ENCODE results near the gene TUBA3D.
"Not testable (repeated sequence)": the region's sequence is repeated elsewhere in the genome, so short reads cannot be mapped to it uniquely, and the experiment has no call there.

TUBA3D gene

GRCh38 chr2:131519871-131520470 lies 44.1 kb downstream of the TUBA3D start:
- H3K27me3 ChIP-seq (ENCODE audit: control insufficient read depth, insufficient read depth, low read length); H3K4me1 ChIP-seq (ENCODE audit: control insufficient read depth, insufficient read depth, low read length); H3K9me3 ChIP-seq (replicated peaks; ENCODE audit: low read length); H3K4me2 ChIP-seq (ENCODE audit: low read length); H3K9ac ChIP-seq (ENCODE audit: low read depth, low read length); H3K4me3 ChIP-seq (ENCODE audit: low read length): not testable (repeated sequence)
- peaks cover 13% of the 10 kb centered on the region for H3K36me3 ChIP-seq (ENCODE audit: insufficient read depth, low read length)

DNA sequence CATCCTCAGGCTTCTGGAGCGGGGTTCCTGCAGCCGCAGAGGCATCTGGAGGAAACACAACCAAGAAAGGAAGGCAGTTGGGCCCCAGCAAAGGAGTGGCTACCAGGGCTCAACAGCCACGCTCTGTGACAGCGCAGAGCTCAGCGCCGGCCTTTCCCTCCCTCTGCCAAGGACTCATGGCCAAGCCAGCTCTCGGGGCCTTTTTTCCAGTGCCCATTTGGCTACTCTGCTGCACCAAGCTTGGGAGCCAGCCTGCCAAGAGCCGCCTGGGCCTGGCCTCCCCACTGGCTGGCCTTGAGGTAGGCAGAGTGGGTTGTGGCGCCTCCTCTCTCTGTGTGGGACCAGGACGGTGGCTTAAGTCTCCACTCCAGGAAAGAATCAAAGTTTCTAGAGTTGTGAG lies 44.6 kb downstream of the TUBA3D start:
- Histone ChIP-seq H3K9ac (ENCODE audit: low read depth, low read length) (no peak overlapping the region), H3K27me3 (ENCODE audit: control insufficient read depth, insufficient read depth, low read length) (no peaks in the 10 kb centered on the region), H3K4me1 (ENCODE audit: control insufficient read depth, insufficient read depth, low read length) (no peaks in the 10 kb centered on the region), H3K9me3 (replicated peaks; ENCODE audit: low read length) (no peaks in the 10 kb centered on the region), H3K4me3 (ENCODE audit: low read length) (no peak overlapping the region), H3K36me3 (ENCODE audit: insufficient read depth, low read length) (peaks cover 13% of the 10 kb centered on the region), H3K4me2 (ENCODE audit: low read length) (no peak overlapping the region)

- H3K36me3 ChIP-seq (ENCODE audit: insufficient read depth, low read length) = peaks cover 13% of the 10 kb centered on the region
- H3K27me3 ChIP-seq (ENCODE audit: control insufficient read depth, insufficient read depth, low read length); H3K4me3 ChIP-seq (ENCODE audit: low read length); H3K9ac ChIP-seq (ENCODE audit: low read depth, low read length); H3K4me2 ChIP-seq (ENCODE audit: low read length); H3K9me3 ChIP-seq (replicated peaks; ENCODE audit: low read length); H3K4me1 ChIP-seq (ENCODE audit: control insufficient read depth, insufficient read depth, low read length): not testable (repeated sequence)
These were observed 45.6 kb downstream of the TUBA3D start for GRCh38 chr2:131521524-131521923.

DNA sequence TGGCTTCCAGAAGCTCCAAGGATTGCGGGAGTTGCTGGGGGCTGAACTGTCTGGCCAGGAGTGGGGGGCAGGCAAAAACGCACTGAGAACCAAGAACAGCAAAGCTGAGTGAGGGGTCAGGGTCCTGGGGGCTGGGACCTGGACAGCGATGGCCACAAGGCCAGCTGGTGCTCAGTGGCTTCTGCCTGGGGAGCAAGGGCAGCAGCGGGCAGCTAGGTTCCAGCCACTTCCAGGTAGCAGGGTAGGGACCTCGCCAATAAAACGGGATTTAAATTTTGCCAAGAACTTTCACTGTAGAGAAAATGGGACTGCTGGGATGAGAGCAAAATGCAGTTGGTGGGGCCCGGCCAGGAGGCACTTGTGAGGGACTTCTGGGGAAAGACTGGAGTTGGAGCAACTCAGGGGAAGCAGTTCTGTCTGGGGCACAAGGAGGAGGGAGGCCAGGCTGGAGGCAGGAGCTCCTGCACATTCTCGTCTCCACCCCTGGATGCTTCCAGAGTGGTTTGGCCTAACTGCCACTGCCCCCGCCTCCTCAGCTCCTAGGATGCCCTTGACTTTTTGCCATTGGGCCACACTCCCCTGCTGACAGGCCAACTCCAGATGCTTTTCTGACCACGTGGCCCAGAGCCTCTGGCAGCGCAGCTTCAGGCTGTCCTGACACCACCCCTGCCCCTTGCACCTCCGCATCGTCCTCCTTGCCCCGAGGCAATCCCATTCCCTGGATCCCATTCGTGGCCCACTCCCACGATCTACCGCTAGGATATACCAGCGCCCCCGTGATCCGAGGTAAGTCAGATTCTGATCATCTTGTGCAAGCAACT lies 46.3 kb downstream of the TUBA3D start:
- Histone ChIP-seq H3K4me3 (ENCODE audit: low read length) (no peak overlapping the region), H3K27me3 (ENCODE audit: control insufficient read depth, insufficient read depth, low read length) (no peaks in the 10 kb centered on the region), H3K4me1 (ENCODE audit: control insufficient read depth, insufficient read depth, low read length) (peaks cover under 1% of the 10 kb centered on the region), H3K9ac (ENCODE audit: low read depth, low read length) (no peak overlapping the region), H3K9me3 (replicated peaks; ENCODE audit: low read length) (no peaks in the 10 kb centered on the region), H3K4me2 (ENCODE audit: low read length) (no peak overlapping the region), H3K36me3 (ENCODE audit: insufficient read depth, low read length) (peaks cover 13% of the 10 kb centered on the region)

DNA sequence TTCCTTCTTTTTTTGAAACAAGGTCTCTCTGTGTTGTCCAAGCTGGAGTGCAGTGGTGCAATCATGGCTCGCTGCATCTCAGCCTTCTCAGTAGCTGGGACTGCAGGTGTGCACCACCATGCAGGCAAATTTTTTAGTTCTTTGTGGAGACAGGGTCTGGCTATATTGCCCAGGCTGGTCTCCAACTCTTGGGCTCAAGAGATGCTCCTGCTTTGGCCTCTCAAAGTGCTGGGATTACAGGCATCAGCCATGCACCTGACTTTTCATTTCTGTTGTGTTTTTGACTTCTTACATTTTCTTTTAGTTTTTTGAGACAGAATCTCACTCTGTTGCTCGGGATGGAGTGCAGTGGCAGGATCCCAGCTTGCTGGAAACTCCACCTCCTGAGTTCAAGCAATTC lies 49.3 kb downstream of the TUBA3D start:
- not testable (repeated sequence) for H3K4me1 ChIP-seq (ENCODE audit: control insufficient read depth, insufficient read depth, low read length); H3K9ac ChIP-seq (ENCODE audit: low read depth, low read length); H3K36me3 ChIP-seq (ENCODE audit: insufficient read depth, low read length); H3K4me3 ChIP-seq (ENCODE audit: low read length); H3K27me3 ChIP-seq (ENCODE audit: control insufficient read depth, insufficient read depth, low read length); H3K9me3 ChIP-seq (replicated peaks; ENCODE audit: low read length); H3K4me2 ChIP-seq (ENCODE audit: low read length)

GRCh38 chr2:131527131-131528001 lies 51.4 kb downstream of the TUBA3D start, which contains the start of gene CCDC74A:
Gene CCDC74A (plus strand): TSS chr2:131527888. CDS start chr2:131527971, 83 bp downstream.
- Histone ChIP-seq H3K9ac (ENCODE audit: low read depth, low read length) (peak within 1 kb of the TSS; percentile 52), H3K4me3 (ENCODE audit: low read length) (peak within 1 kb of the TSS; percentile 62)
- H3K27me3 ChIP-seq (ENCODE audit: control insufficient read depth, insufficient read depth, low read length) = not testable (repeated sequence)

GRCh38 chr2:131528981-131529863 lies 53.3 kb downstream of the TUBA3D start:
- not testable (repeated sequence) for H3K27me3 ChIP-seq (ENCODE audit: control insufficient read depth, insufficient read depth, low read length); H3K4me3 ChIP-seq (ENCODE audit: low read length)

More at GRCh38 chr2:131527131-131528001, 51.4 kb downstream of the TUBA3D start, which contains the start of gene CCDC74A:
- H3K36me3 ChIP-seq (ENCODE audit: insufficient read depth, low read length); H3K9me3 ChIP-seq (replicated peaks; ENCODE audit: low read length); H3K4me1 ChIP-seq (ENCODE audit: control insufficient read depth, insufficient read depth, low read length): not testable (repeated sequence)
- peak within 1 kb of the TSS; percentile 80 for H3K4me2 ChIP-seq (ENCODE audit: low read length)

GRCh38 chr2:131529864-131530445 lies 54.0 kb downstream of the TUBA3D start:
- not testable (repeated sequence) for H3K9ac ChIP-seq (ENCODE audit: low read depth, low read length); H3K4me1 ChIP-seq (ENCODE audit: control insufficient read depth, insufficient read depth, low read length); H3K36me3 ChIP-seq (ENCODE audit: insufficient read depth, low read length); H3K9me3 ChIP-seq (replicated peaks; ENCODE audit: low read length); H3K4me2 ChIP-seq (ENCODE audit: low read length); H3K27me3 ChIP-seq (ENCODE audit: control insufficient read depth, insufficient read depth, low read length); H3K4me3 ChIP-seq (ENCODE audit: low read length)

More at GRCh38 chr2:131528981-131529863, 53.3 kb downstream of the TUBA3D start:
- H3K36me3 ChIP-seq (ENCODE audit: insufficient read depth, low read length); H3K9ac ChIP-seq (ENCODE audit: low read depth, low read length); H3K4me1 ChIP-seq (ENCODE audit: control insufficient read depth, insufficient read depth, low read length); H3K4me2 ChIP-seq (ENCODE audit: low read length); H3K9me3 ChIP-seq (replicated peaks; ENCODE audit: low read length): not testable (repeated sequence)

- H3K4me1 ChIP-seq (ENCODE audit: control insufficient read depth, insufficient read depth, low read length); H3K9me3 ChIP-seq (replicated peaks; ENCODE audit: low read length); H3K4me2 ChIP-seq (ENCODE audit: low read length); H3K9ac ChIP-seq (ENCODE audit: low read depth, low read length); H3K4me3 ChIP-seq (ENCODE audit: low read length); H3K36me3 ChIP-seq (ENCODE audit: insufficient read depth, low read length); H3K27me3 ChIP-seq (ENCODE audit: control insufficient read depth, insufficient read depth, low read length): not testable (repeated sequence)
These were observed 54.9 kb downstream of the TUBA3D start for GRCh38 chr2:131530626-131531344.

DNA sequence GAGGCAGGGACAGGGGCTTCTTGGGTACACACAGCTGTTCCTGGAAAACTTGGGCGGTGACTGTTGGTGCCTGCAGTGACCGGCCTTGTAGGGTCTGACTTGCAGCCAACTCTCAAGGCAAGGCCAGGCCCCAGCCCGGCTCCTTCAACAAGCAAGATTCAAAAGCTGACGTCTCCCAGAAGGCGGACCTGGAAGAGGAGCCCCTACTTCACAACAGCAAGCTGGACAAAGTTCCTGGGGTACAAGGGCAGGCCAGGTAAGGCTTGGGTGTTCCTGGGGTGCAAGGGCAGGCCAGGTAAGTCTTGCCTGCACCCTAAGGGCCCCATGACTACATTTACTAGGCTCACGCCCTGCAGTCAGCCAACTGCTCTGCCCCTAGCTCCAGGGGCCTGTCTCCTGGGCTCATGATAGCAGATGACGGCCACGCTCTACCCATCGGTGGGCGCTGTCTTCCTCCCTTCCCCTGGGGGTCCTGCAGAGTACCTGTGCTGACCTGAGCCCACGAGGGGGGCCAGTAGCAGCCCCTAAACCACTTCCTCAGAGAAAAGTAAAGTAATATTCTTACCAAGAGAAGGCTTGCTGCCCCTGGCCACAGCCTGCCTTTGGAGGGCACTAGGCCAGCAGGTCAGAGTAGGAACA lies 55.7 kb downstream of the TUBA3D start:
- not testable (repeated sequence) for H3K36me3 ChIP-seq (ENCODE audit: insufficient read depth, low read length); H3K4me3 ChIP-seq (ENCODE audit: low read length); H3K27me3 ChIP-seq (ENCODE audit: control insufficient read depth, insufficient read depth, low read length); H3K9me3 ChIP-seq (replicated peaks; ENCODE audit: low read length); H3K4me2 ChIP-seq (ENCODE audit: low read length); H3K4me1 ChIP-seq (ENCODE audit: control insufficient read depth, insufficient read depth, low read length); H3K9ac ChIP-seq (ENCODE audit: low read depth, low read length)

Measured in skeletal muscle satellite cell (primary cell).